Spleen (tissue), 11 donors: ENCODE results near the gene SYK. TPM values are rescaled to one million over a fixed set of nuclear protein-coding genes. Genes with fewer than 3 reads are reported as not detected.

Experiments
- DNase-seq: peaks from one replicate; pipeline ENCODE4 v3.0.0-alpha.2; 2020
- H3K27ac ChIP-seq, 8 donors: fragments of 200-600 bp; sonication (generic) in 7 of 8; 1 replicate in 4 of 8; 2 replicates in 4 of 8; pipeline versions ENCODE4 v1.5.0 to v1.8.0; 2016 to 2021; ENCODE audit warnings: inconsistent platforms in 4 of 8, mild to moderate bottlenecking in 4 of 8, moderate library complexity in 1 of 8
- H3K27me3 ChIP-seq, 7 donors: fragments of 200-600 bp; sonication (generic) in 6 of 7; replicated peaks in 1 of 7; 1 replicate in 4 of 7; 2 replicates in 3 of 7; pipeline versions ENCODE4 v1.5.0 to v1.8.0; 2016 to 2021; ENCODE audit warnings: inconsistent platforms in 3 of 7, mild to moderate bottlenecking in 1 of 7
- H3K36me3 ChIP-seq, 6 donors: fragments of 200-600 bp; sonication (generic) in 5 of 6; 1 replicate in 4 of 6; 2 replicates in 2 of 6; pipeline versions ENCODE4 v1.5.0 to v1.8.0; 2016 to 2021; ENCODE audit warnings: inconsistent platforms in 2 of 6
- H3K4me1 ChIP-seq, 6 donors: fragments of 200-600 bp; sonication (generic) in 5 of 6; 1 replicate in 3 of 6; 2 replicates in 3 of 6; pipeline versions ENCODE4 v1.5.0 to v1.8.0; 2016 to 2021; ENCODE audit warnings: inconsistent platforms in 3 of 6
- H3K4me3 ChIP-seq, 8 donors: fragments of 200-600 bp; sonication (generic) in 7 of 8; 1 replicate in 4 of 8; 2 replicates in 4 of 8; pipeline versions ENCODE4 v1.5.0 to v1.8.0; 2016 to 2021; ENCODE audit warnings: inconsistent platforms in 4 of 8, mild to moderate bottlenecking in 4 of 8, moderate library complexity in 2 of 8
- H3K9me3 ChIP-seq, 8 donors: fragments of 200-600 bp; sonication (generic) in 7 of 8; 1 replicate in 4 of 8; 2 replicates in 4 of 8; pipeline versions ENCODE4 v1.5.0 to v1.8.0; 2016 to 2021; ENCODE audit warnings: inconsistent platforms in 4 of 8
- POLR2A ChIP-seq, 3 donors: fragments of 450-650 bp; IDR thresholded peaks; one replicate each; pipeline ENCODE4 v1.5.1; 2017; ENCODE audit warnings: antibody characterized with exemption in 3 of 3, mild to moderate bottlenecking in 1 of 3
- POLR2AphosphoS5 ChIP-seq, 3 donors: sonication (generic); formaldehyde crosslinking; IDR thresholded peaks; one replicate each; pipeline ENCODE4 v1.5.1; 2017; ENCODE audit warnings: antibody characterized with exemption in 3 of 3
- WGBS, 5 donors: extraction: QIAGEN DNeasy Blood & Tissue Kit in 3 of 5; methylation state at CpG; one replicate each; pipeline versions ENCODE4 v1.1.5 to v1.1.7; 2013 to 2018; 5-methylcytosine and 5-hydroxymethylcytosine counted together
- intact Hi-C: fragments of 100-400 bp; cut with DNase I; formaldehyde crosslinking; loops from one replicate; pipeline ENCODE4 v1.15.0; 2023; ENCODE audit warnings: low total_unique reads
- polyA plus RNA-seq, 3 donors: library from polyadenylated mRNA; stranded (reverse); fragments of 200-250 nt; gene quantifications; one replicate each; pipeline ENCODE4 v1.2.1, GENCODE V29; 2013
- total RNA-seq, 7 donors: library from RNA; depleted of rRNA in 3 of 7; stranded (reverse); fragments of >200 nt in 3 of 7; fragmentation: NEBNext Ultra II Directional in 4 of 7; extraction: Animal tissue kit (Norgen Biotek cat#: 25700) in 4 of 7; gene quantifications; one replicate each; pipeline versions ENCODE4 v1.1.0 to v1.2.1, GENCODE V29; 2016 to 2021
- TF ChIP-seq, protein P1 (sequence below), 11 experiments: fragments of 200-600 bp in 7 of 11; fragments of 450-650 bp in 4 of 11; sonication (generic) in 4 of 11; IDR thresholded peaks in 8 of 11; conservative IDR thresholded peaks in 3 of 11; 1 replicate in 7 of 11; 2 replicates in 4 of 11; pipeline versions ENCODE4 v1.4.0 to v1.8.0; 2016 to 2021; ENCODE audit warnings: antibody characterized with exemption in 11 of 11, inconsistent platforms in 4 of 11, mild to moderate bottlenecking in 1 of 11
- donor health status: healthy with polysubstance abuse.
- donor health status: DM: no; HTN: no; CAD: no; lungs with moderate emphysema.
- donor health status: DM: no; HTN: no; CAD: no.
- donor health status: Bipolar disorder and iron deficiency.
- donor health status: healthy.
- donor health status: DM: no; HTN: no; CAD: no.
- donor health status: DM: yes; HTN: yes; CAD: no.

SYK gene
- total and polyA plus RNA-seq, 10 donors, result 42.6 to 152 (median 111) TPM

- TF ChIP-seq, protein P1, sequence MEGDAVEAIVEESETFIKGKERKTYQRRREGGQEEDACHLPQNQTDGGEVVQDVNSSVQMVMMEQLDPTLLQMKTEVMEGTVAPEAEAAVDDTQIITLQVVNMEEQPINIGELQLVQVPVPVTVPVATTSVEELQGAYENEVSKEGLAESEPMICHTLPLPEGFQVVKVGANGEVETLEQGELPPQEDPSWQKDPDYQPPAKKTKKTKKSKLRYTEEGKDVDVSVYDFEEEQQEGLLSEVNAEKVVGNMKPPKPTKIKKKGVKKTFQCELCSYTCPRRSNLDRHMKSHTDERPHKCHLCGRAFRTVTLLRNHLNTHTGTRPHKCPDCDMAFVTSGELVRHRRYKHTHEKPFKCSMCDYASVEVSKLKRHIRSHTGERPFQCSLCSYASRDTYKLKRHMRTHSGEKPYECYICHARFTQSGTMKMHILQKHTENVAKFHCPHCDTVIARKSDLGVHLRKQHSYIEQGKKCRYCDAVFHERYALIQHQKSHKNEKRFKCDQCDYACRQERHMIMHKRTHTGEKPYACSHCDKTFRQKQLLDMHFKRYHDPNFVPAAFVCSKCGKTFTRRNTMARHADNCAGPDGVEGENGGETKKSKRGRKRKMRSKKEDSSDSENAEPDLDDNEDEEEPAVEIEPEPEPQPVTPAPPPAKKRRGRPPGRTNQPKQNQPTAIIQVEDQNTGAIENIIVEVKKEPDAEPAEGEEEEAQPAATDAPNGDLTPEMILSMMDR (IDR thresholded peaks at IDR 0.05 in 8 of 11, conservative IDR thresholded peaks at IDR 0.05 in 3 of 11), result peak in 2 of 11 experiments; percentile 12
- TF ChIP-seq POLR2AphosphoS5 (IDR thresholded peaks at IDR 0.05) (no peak), POLR2A (IDR thresholded peaks at IDR 0.05) (no peak)
- WGBS, 5 donors, result 69 to 84% (median 73%) methylated on average over 2 of the region's 2 CpGs
- DNase-seq, result no peak
Measured at GRCh38 chr9:90838098-90838497, 36.5 kb downstream of the SYK start.

GRCh38 chr9:90838581-90839154 lies 37.0 kb downstream of the SYK start:
- Histone ChIP-seq H3K36me3 (peaks cover 0 to 61% (median 4%) of the 10 kb centered on the region in 6 donors), H3K9me3 (no peaks in the 10 kb centered on the region), H3K4me3 (no peak overlapping the region), H3K27me3 (no peaks in the 10 kb centered on the region), H3K4me1 (peaks cover 14 to 100% (median 60%) of the 10 kb centered on the region in 6 donors), H3K27ac (peak overlapping the region in 4 of 8 donors; percentile 30 to 50 (median 34))
- no peak for DNase-seq
- WGBS, 5 donors, result 78 to 88% (median 85%) methylated on average over 6 of the region's 6 CpGs
- no peak for TF ChIP-seq POLR2AphosphoS5 (IDR thresholded peaks at IDR 0.05)
- TF ChIP-seq, protein P1 (IDR thresholded peaks at IDR 0.05 in 8 of 11, conservative IDR thresholded peaks at IDR 0.05 in 3 of 11), result no peak
- TF ChIP-seq POLR2A (IDR thresholded peaks at IDR 0.05), result no peak
- intact Hi-C loops, result no loop called here

More at GRCh38 chr9:90838098-90838497, 36.5 kb downstream of the SYK start:
- H3K4me1 ChIP-seq, result peaks cover 14 to 100% (median 59%) of the 10 kb centered on the region in 6 donors
- intact Hi-C loops, result no loop called here
- peak overlapping the region in 3 of 8 donors; percentile 31 to 50 (median 38) for H3K27ac ChIP-seq
- no peaks in the 10 kb centered on the region for H3K9me3 ChIP-seq
- H3K27me3 ChIP-seq, result no peaks in the 10 kb centered on the region
- H3K36me3 ChIP-seq, result peaks cover 0 to 63% (median 3%) of the 10 kb centered on the region in 6 donors
- H3K4me3 ChIP-seq, result no peak overlapping the region

DNA sequence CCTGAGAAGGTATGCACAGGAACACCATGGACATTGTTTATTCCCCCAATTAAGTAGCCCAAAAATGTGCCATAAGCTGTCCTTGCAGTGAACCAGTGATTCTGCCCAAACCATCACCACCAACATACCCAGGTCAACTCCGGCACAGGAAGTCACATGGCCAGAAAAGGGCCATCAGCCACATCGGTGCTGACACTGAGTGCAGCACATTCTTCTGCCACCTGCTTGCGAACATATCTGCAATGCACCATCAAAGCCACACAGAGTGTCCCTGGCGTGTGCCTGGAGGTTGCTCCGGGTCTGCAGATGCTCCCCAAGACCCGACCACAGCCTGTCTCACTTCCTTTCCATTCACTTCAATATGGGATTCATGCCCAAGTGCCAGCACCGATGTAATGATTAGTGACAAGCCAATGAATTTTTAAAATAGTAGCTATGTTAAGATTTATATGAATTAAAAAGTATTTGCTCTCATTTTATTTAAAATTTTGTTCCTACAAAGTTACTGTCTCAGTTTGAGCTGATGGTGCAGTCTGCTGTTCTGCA lies 37.6 kb downstream of the SYK start:
- H3K4me1 ChIP-seq, result peaks cover 14 to 96% (median 60%) of the 10 kb centered on the region in 6 donors
- intact Hi-C loops, result no loop called here

DNA sequence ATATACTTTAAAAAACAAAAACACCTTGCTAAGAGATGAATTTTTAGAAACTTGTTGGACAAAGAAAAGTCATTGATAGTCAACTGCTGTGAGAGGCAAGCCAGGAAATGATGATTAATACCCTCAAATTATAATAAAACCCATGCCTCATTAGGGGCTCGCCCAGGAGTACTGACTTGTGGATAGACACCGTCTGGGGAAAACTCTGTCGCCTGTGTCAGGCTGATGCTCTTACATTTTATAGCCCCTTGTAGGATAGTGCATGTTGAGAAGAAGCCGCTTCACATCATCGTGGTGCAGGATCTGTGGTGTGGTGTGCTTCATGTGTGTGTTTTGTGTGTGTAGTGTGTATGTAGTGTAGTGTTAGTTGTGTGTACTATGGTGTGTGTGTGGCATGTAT lies 39.1 kb downstream of the SYK start:
- intact Hi-C loops, result no loop called here
- H3K4me1 ChIP-seq, result peaks cover 8 to 82% (median 52%) of the 10 kb centered on the region in 6 donors
- WGBS, 5 donors, result 75 to 84% (median 81%) methylated on average over 5 of the region's 5 CpGs
- H3K27me3 ChIP-seq, result no peaks in the 10 kb centered on the region
- peak overlapping the region in 2 of 8 donors; percentile 16 to 72 for H3K27ac ChIP-seq
- no peaks in the 10 kb centered on the region for H3K9me3 ChIP-seq
- no peak overlapping the region for H3K4me3 ChIP-seq
- H3K36me3 ChIP-seq, result peaks cover 0 to 61% (median 20%) of the 10 kb centered on the region in 6 donors
- TF ChIP-seq, protein P1 (IDR thresholded peaks at IDR 0.05 in 8 of 11, conservative IDR thresholded peaks at IDR 0.05 in 3 of 11), result no peak
- TF ChIP-seq POLR2A (IDR thresholded peaks at IDR 0.05), result no peak
- no peak for TF ChIP-seq POLR2AphosphoS5 (IDR thresholded peaks at IDR 0.05)
- DNase-seq, result no peak

More for the DNA sequence above, 37.6 kb downstream of the SYK start:
- H3K4me3 ChIP-seq, result no peak overlapping the region
- TF ChIP-seq POLR2AphosphoS5 (IDR thresholded peaks at IDR 0.05), result peak in 2 of 3 donors; percentile 50 to 54
- no peak for TF ChIP-seq POLR2A (IDR thresholded peaks at IDR 0.05)
- H3K27me3 ChIP-seq, result no peaks in the 10 kb centered on the region
- no peaks in the 10 kb centered on the region for H3K9me3 ChIP-seq
- 21 to 38% (median 31%) methylated on average over 6 to 7 of the region's 7 CpGs for WGBS, 5 donors
- H3K36me3 ChIP-seq, result peaks cover 0 to 61% (median 10%) of the 10 kb centered on the region in 6 donors
- H3K27ac ChIP-seq, result peak overlapping the region in 4 of 8 donors; percentile 30 to 50 (median 34)
- no peak for DNase-seq
